Muscle layer of colon (tissue), 2 donors: ENCODE measurements around the gene APOM.
A peak's percentile ranks its signal among the peaks of the same experiment; 100 is the strongest.

Experiments
- H3K27ac ChIP-seq: one replicate; pipeline ENCODE4 v1.7.0; 2013; ENCODE audit warnings: low read depth, mild to moderate bottlenecking, low read length, moderate library complexity
- H3K27me3 ChIP-seq, 2 donors: one replicate each; pipeline ENCODE4 v1.7.0; 2013; ENCODE audit warnings: low read length in 2 of 2, mild to moderate bottlenecking in 2 of 2; ENCODE audit not compliant: insufficient read depth in 2 of 2, control insufficient read depth in 1 of 2
- H3K36me3 ChIP-seq: one replicate; pipeline ENCODE4 v1.7.0; 2013; ENCODE audit warnings: mild to moderate bottlenecking, low read length; ENCODE audit not compliant: insufficient read depth
- H3K4me1 ChIP-seq: one replicate; pipeline ENCODE4 v1.7.0; 2013; ENCODE audit warnings: mild to moderate bottlenecking, low read length; ENCODE audit not compliant: insufficient read depth
- H3K4me3 ChIP-seq, 2 donors: one replicate each; pipeline ENCODE4 v1.7.0; 2013; ENCODE audit warnings: low read length in 2 of 2, low read depth in 1 of 2, mild to moderate bottlenecking in 1 of 2, moderate library complexity in 1 of 2
- H3K9ac ChIP-seq: one replicate; pipeline ENCODE4 v1.7.0; 2013; ENCODE audit warnings: low read length
- H3K9me3 ChIP-seq: one replicate; pipeline ENCODE4 v1.7.0; 2013; ENCODE audit warnings: mild to moderate bottlenecking, low read length
- donor health status: abdominal sarcoma.
- donor health status: Adenocarcinoma of cecum.

Gene APOM

GRCh38 chr6:31702405-31702818, 46.7 kb downstream of the APOM start:
- Histone ChIP-seq H3K9me3 (no peaks in the 10 kb centered on the region), H3K4me1 (peaks cover 24% of the 10 kb centered on the region), H3K36me3 (no peaks in the 10 kb centered on the region), H3K27ac (peak overlapping the region; percentile 95), H3K27me3 (no peaks in the 10 kb centered on the region), H3K9ac (peak overlapping the region; percentile 99), H3K4me3 (peak overlapping the region; percentile 66 to 97)

GRCh38 chr6:31702819-31703716, 47.4 kb downstream of the APOM start, which contains the start of gene ABHD16A:
TSS of gene ABHD16A (minus strand) at chr6:31703324. CDS start at chr6:31703281, 43 bp downstream.
- no peaks in the 10 kb centered on the region for H3K27me3 ChIP-seq
- peak within 1 kb of the TSS; percentile 99 for H3K9ac ChIP-seq
- H3K9me3 ChIP-seq = no peaks in the 10 kb centered on the region
- H3K4me3 ChIP-seq = peak within 1 kb of the TSS; percentile 66 to 97
- H3K4me1 ChIP-seq = peaks cover 24% of the 10 kb centered on the region
- peak within 1 kb of the TSS; percentile 95 for H3K27ac ChIP-seq
- no peaks in the 10 kb centered on the region for H3K36me3 ChIP-seq

- no peaks in the 10 kb centered on the region for H3K27me3 ChIP-seq
- peaks cover 20% of the 10 kb centered on the region for H3K4me1 ChIP-seq
- no peaks in the 10 kb centered on the region for H3K9me3 ChIP-seq
- no peak overlapping the region for H3K4me3 ChIP-seq
- H3K9ac ChIP-seq = no peak overlapping the region
- no peak overlapping the region for H3K27ac ChIP-seq
- no peaks in the 10 kb centered on the region for H3K36me3 ChIP-seq
Observed at GRCh38 chr6:31705931-31706330, 50.2 kb downstream of the APOM start.

GRCh38 chr6:31706599-31706998, 50.9 kb downstream of the APOM start, which contains the start of gene LY6G6F:
TSS of gene LY6G6F (plus strand) at chr6:31706866. CDS start at chr6:31706907, 41 bp downstream.
- H3K9me3 ChIP-seq = no peaks in the 10 kb centered on the region
- no peak within 1 kb of the TSS for H3K4me3 ChIP-seq
- H3K36me3 ChIP-seq = no peaks in the 10 kb centered on the region

GRCh38 chr6:31707701-31708100, 52.0 kb downstream of the APOM start:
- Histone ChIP-seq H3K27ac (no peak overlapping the region), H3K4me3 (no peak overlapping the region), H3K36me3 (no peaks in the 10 kb centered on the region), H3K9ac (no peak overlapping the region), H3K4me1 (peaks cover 6% of the 10 kb centered on the region), H3K9me3 (no peaks in the 10 kb centered on the region), H3K27me3 (no peaks in the 10 kb centered on the region)

More at GRCh38 chr6:31706599-31706998, 50.9 kb downstream of the APOM start, which contains the start of gene LY6G6F:
- Histone ChIP-seq H3K27ac (no peak within 1 kb of the TSS), H3K27me3 (no peaks in the 10 kb centered on the region), H3K4me1 (peaks cover 13% of the 10 kb centered on the region), H3K9ac (no peak within 1 kb of the TSS)
